Smooth muscle cell (in vitro differentiated cells): ENCODE results near the gene LARP1B. TPM values are rescaled to one million over a fixed set of nuclear protein-coding genes. Genes with fewer than 3 reads are reported as not detected.

Experiments used
- DNase-seq: peaks from one replicate; lab custom pipeline; 2025; ENCODE audit not compliant: unreplicated experiment; lab: John Stamatoyannopoulos, UW
- H2AFZ ChIP-seq: fragments of 200-600 bp; sonication (generic); 2 replicates; pipeline ENCODE4 v1.6.0; 2016; ENCODE audit warnings: antibody characterized with exemption, low read depth, mild to moderate bottlenecking
- H3F3A ChIP-seq: fragments of 200-600 bp; sonication (generic); 2 replicates; pipeline ENCODE4 v1.6.0; 2017; ENCODE audit warnings: antibody characterized with exemption, low read depth
- H3K27ac ChIP-seq: fragments of 200-600 bp; sonication (generic); 2 replicates; pipeline ENCODE4 v1.5.1; 2016; ENCODE audit warnings: low read depth, mild to moderate bottlenecking
- H3K27me3 ChIP-seq: fragments of 200-600 bp; sonication (generic); 2 replicates; pipeline ENCODE4 v1.6.1; 2016; ENCODE audit warnings: low read depth, mild to moderate bottlenecking
- H3K36me3 ChIP-seq: fragments of 200-600 bp; sonication (generic); 2 replicates; pipeline ENCODE4 v1.5.1; 2016; ENCODE audit warnings: low read depth
- H3K4me1 ChIP-seq: fragments of 200-600 bp; sonication (generic); 2 replicates; pipeline ENCODE4 v1.5.1; 2016; ENCODE audit warnings: low read depth
- H3K4me2 ChIP-seq: fragments of 200-600 bp; sonication (generic); 2 replicates; pipeline ENCODE4 v1.6.0; 2016; ENCODE audit warnings: mild to moderate bottlenecking
- H3K4me3 ChIP-seq: fragments of 200-600 bp; sonication (generic); 2 replicates; pipeline ENCODE4 v1.5.1; 2016; ENCODE audit warnings: mild to moderate bottlenecking
- H3K79me2 ChIP-seq: fragments of 200-600 bp; sonication (generic); 2 replicates; pipeline ENCODE4 v1.6.0; 2016; ENCODE audit warnings: low read depth, mild to moderate bottlenecking
- H3K9ac ChIP-seq: fragments of 200-600 bp; sonication (generic); 2 replicates; pipeline ENCODE4 v1.6.0; 2016; ENCODE audit warnings: low read depth
- H3K9me3 ChIP-seq: fragments of 200-600 bp; sonication (generic); replicated peaks from 2 replicates; pipeline ENCODE4 v1.5.1; 2016; ENCODE audit warnings: low read depth
- H4K20me1 ChIP-seq: fragments of 200-600 bp; sonication (generic); 2 replicates; pipeline ENCODE4 v1.6.0; 2016; ENCODE audit warnings: low read depth
- WGBS: methylation state at CpG from one replicate; pipeline ENCODE4 v1.1.7; 2016; ENCODE audit warnings: low lambda C conversion rate; 5-methylcytosine and 5-hydroxymethylcytosine counted together
- polyA plus RNA-seq: library from polyadenylated mRNA; unstranded; fragments of >200 nt; fragmentation: Nextera tagmentation; extraction: Ambion mirVana; gene quantifications from 2 replicates; pipeline ENCODE4 v1.2.1, GENCODE V29; 2016
- total RNA-seq: library from RNA; depleted of rRNA; stranded (reverse); fragments of >200 nt; gene quantifications from 2 replicates; pipeline ENCODE4 v1.2.3, GENCODE V29; 2014
- TF ChIP-seq, protein P1 (sequence below): fragments of 200-600 bp; sonication (generic); IDR thresholded peaks from 2 replicates; pipeline ENCODE4 v1.5.1; 2017; ENCODE audit warnings: borderline replicate concordance, mild to moderate bottlenecking, antibody characterized with exemption; ENCODE audit not compliant: insufficient read depth, poor library complexity, severe bottlenecking

Gene LARP1B
- 18.8 and 19.1 TPM in 2 replicates for total RNA-seq
- polyA plus RNA-seq, result 6.9 and 9.0 TPM in 2 replicates

DNA sequence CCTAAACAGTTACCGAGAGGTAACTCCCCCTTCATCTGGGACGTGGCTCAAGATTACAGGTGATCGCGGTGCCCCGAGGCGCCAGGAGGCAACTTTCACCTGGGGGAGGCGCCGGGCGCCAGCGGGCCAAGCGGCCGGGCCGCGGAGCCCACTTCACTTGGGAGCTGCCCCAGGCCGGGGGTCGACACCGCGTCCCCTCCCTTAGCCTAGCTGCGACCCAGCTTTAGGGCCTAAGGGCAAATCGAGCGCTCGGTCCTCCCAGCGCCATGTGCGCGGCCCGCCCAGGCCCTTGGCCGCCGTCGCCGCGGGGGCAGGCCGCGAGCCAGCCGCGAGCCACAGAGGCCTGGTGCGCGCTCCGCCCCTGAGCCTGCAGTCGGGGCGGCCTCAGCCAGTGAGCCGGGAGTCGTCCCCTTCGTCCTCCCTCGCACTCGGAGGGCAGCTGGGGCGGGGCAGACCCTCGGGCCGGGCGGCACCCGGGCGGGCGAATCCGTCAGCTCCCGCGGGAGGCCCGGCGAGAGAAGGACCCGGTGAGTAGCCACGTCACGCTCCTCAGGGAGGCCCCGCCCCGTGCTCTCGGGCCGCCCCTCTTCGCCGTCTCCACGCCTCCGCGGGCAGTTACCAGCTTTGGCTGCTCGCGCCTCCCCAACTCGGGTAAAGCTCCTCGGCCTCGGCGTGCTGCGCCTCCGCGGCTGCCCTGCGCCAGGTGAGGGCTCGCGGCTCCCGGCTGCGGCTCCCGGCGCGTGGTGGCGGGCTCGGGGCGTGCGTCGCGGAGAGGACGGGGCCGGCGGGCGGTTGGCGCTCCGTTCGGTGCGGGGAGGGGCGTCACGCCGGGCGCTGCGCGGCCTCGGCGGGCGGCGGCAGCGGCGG is at the start of gene LARP1B:
Gene LARP1B (plus strand): TSS at position 614 of the 867 bp plus-strand sequence. CDS start 13,640 bp downstream, outside the sequence.
- H3K79me2 ChIP-seq, result peaks cover 40% of the 10 kb centered on the region
- WGBS, result 2% methylated on average over 85 of the region's 112 CpGs
- H3K36me3 ChIP-seq, result no peaks in the 10 kb centered on the region
- H3K4me1 ChIP-seq, result peaks cover 7% of the 10 kb centered on the region
- peak within 1 kb of the TSS; percentile 86 for H3K9ac ChIP-seq
- peak within 1 kb of the TSS; percentile 99 for H3K4me2 ChIP-seq
- H3K9me3 ChIP-seq, result no peaks in the 10 kb centered on the region
- peak; percentile 87 for DNase-seq
- H2AFZ ChIP-seq, result peak within 1 kb of the TSS; percentile 97
- TF ChIP-seq, protein P1, sequence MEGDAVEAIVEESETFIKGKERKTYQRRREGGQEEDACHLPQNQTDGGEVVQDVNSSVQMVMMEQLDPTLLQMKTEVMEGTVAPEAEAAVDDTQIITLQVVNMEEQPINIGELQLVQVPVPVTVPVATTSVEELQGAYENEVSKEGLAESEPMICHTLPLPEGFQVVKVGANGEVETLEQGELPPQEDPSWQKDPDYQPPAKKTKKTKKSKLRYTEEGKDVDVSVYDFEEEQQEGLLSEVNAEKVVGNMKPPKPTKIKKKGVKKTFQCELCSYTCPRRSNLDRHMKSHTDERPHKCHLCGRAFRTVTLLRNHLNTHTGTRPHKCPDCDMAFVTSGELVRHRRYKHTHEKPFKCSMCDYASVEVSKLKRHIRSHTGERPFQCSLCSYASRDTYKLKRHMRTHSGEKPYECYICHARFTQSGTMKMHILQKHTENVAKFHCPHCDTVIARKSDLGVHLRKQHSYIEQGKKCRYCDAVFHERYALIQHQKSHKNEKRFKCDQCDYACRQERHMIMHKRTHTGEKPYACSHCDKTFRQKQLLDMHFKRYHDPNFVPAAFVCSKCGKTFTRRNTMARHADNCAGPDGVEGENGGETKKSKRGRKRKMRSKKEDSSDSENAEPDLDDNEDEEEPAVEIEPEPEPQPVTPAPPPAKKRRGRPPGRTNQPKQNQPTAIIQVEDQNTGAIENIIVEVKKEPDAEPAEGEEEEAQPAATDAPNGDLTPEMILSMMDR, result no peak
- no peaks in the 10 kb centered on the region for H3K27me3 ChIP-seq
- H3K4me3 ChIP-seq, result peak within 1 kb of the TSS; percentile 90
- no peaks in the 10 kb centered on the region for H3F3A ChIP-seq
- H4K20me1 ChIP-seq, result peaks cover 13% of the 10 kb centered on the region
- peak within 1 kb of the TSS; percentile 80 for H3K27ac ChIP-seq

DNA sequence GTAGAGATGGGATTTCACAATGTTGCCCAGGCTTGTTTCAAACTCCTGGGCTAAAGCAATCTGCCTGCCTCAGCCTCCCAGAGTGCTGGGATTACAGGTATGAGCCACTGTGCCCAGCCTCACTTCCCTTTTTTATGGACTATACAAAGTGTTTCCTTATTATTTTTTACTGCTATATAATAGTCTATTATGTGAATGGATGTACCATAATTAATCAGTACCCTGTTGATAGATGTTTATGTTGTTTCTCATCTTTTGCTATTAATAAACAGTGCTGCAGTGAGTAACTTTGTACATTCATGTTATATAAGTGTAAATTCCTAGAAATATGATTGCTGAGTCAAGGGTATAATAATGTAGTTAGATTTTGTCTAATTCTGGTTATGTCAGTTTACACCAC is 35.8 kb upstream of the LARP1B start:
- Histone ChIP-seq H3F3A (no peaks in the 10 kb centered on the region), H3K27ac (no peak overlapping the region), H3K27me3 (no peaks in the 10 kb centered on the region), H4K20me1 (no peaks in the 10 kb centered on the region), H3K4me2 (no peak overlapping the region), H2AFZ (no peak overlapping the region), H3K9me3 (no peaks in the 10 kb centered on the region), H3K36me3 (peaks cover 16% of the 10 kb centered on the region), H3K79me2 (no peaks in the 10 kb centered on the region), H3K4me1 (no peaks in the 10 kb centered on the region), H3K9ac (no peak overlapping the region), H3K4me3 (no peak overlapping the region)
- TF ChIP-seq, protein P1, result no peak
- no peak for DNase-seq

DNA sequence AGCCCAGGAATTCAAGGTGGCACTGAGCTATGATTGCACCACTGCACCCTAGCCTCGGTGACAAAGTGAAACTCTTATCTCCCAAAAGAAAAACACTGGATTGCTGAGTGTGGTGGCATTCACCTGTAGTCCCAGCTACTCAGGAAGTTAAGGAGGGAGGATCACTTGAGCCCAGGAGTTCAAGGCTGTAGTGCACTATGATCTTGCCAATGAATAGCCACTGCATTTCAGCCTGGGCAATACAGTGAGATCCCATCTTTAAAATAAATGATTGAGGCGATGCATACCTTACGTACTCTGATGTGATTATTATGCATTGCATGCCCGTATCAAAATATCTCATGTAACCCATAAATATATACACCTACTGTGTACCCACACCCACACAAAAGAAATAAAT is 31.2 kb upstream of the LARP1B start:
- no peak for DNase-seq
- Histone ChIP-seq H3K9ac (no peak overlapping the region), H3K4me3 (no peak overlapping the region), H3K4me2 (no peak overlapping the region), H3F3A (no peaks in the 10 kb centered on the region), H4K20me1 (no peaks in the 10 kb centered on the region), H3K9me3 (no peaks in the 10 kb centered on the region), H2AFZ (no peak overlapping the region), H3K27ac (no peak overlapping the region), H3K27me3 (no peaks in the 10 kb centered on the region), H3K4me1 (no peaks in the 10 kb centered on the region), H3K79me2 (no peaks in the 10 kb centered on the region), H3K36me3 (peaks cover 8% of the 10 kb centered on the region)
- over 99% methylated on average over 4 of the region's 4 CpGs for WGBS
- TF ChIP-seq, protein P1, result no peak
